HG03097 (cell line): ENCODE data around the gene SPDYE4.

ENCODE experiments used
- ATAC-seq: cut with Tn5 transposase; IDR thresholded peaks from one replicate; pipeline ENCODE4 v1.9.1; 2021; ENCODE audit not compliant: unreplicated experiment, low FRiP score

The SPDYE4 gene

GRCh38 chr17:8785547-8786413, 27.4 kb upstream of the SPDYE4 start:
- no peak for ATAC-seq

GRCh38 chr17:8782176-8782575, 23.8 kb upstream of the SPDYE4 start:
- no peak for ATAC-seq

- ATAC-seq = no peak
Observed at GRCh38 chr17:8781776-8782175, 23.4 kb upstream of the SPDYE4 start.

- no peak for ATAC-seq
Observed at GRCh38 chr17:8776881-8777280, 18.5 kb upstream of the SPDYE4 start.

- no peak for ATAC-seq
Observed at GRCh38 chr17:8776248-8776647, 17.9 kb upstream of the SPDYE4 start.

DNA sequence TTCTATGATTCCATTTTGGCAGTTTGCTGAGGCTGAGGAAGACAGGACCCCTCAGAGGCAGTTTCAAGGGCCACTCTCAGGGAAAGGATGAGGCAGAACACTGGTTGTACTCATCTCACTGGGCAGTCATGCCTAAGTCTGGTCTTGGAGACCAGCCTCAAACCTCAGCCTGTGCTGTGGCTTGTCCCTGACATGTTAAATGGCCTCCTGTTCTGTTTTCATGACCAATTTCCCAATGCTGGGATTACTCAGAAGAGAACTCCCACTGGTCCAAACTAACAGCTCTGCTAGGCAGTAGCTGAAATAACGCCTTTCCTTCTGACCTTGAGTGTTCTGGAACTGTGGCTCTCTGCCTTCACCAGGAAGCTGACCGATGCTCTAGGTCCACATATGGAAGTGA, 8.4 kb upstream of the SPDYE4 start:
- no peak for ATAC-seq

DNA sequence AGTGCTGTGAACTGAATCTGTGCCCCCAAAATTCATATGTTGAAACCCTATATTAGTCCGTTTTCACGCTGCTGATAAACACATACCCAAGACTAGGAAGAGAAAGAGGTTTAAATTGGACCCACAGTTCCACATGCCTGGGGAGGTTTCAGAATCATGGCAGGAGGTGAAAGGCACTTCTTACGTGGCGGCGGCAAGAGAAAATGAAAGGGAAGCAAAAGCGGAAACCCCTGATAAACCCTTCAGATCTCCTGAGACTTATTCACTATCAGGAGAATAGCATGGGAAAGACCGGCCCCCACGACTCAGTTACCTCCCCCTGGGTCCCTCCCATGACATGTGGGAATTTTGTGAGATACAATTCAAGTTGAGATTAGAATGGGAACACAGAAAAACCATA, 3.7 kb upstream of the SPDYE4 start:
- no peak for ATAC-seq

- ATAC-seq = no peak
Observed at GRCh38 chr17:8757189-8757588, 1.2 kb downstream of the SPDYE4 start.

DNA sequence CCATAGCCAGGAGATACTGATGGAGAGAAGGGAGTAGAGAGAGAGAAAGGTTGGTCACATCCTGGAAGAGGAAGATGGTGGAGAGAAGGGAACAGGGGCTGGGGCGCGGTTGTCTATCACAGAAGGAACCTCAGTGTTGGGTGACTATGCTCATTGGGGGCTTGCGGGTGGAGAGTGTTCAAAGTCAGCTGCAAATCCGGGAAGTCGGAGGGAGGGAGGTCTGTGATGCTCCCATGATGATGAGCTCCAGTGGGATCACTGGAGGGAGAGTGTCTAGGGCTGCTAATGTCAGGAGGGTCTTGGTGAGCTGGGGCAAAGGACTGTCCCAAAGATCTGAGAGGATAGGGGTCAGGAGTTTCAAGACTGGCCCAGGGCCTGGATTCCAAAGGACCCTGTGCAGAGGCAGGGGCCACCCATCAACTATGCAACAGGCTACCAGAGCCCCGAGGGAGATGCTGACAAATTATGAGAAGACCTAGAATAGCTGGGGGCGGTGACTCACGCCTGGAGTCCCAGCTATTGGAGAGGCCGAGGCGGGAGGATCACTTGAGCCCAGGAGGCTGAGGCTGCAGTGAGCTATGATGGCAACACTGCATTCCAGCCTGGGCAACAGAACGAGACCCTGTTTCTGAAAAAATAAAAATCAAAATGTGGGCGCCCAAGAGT, 2.6 kb downstream of the SPDYE4 start:
- no peak for ATAC-seq

- ATAC-seq = no peak
Observed at GRCh38 chr17:8754890-8755289, 3.5 kb downstream of the SPDYE4 start.

GRCh38 chr17:8753976-8754440, 4.3 kb downstream of the SPDYE4 start:
- no peak for ATAC-seq

DNA sequence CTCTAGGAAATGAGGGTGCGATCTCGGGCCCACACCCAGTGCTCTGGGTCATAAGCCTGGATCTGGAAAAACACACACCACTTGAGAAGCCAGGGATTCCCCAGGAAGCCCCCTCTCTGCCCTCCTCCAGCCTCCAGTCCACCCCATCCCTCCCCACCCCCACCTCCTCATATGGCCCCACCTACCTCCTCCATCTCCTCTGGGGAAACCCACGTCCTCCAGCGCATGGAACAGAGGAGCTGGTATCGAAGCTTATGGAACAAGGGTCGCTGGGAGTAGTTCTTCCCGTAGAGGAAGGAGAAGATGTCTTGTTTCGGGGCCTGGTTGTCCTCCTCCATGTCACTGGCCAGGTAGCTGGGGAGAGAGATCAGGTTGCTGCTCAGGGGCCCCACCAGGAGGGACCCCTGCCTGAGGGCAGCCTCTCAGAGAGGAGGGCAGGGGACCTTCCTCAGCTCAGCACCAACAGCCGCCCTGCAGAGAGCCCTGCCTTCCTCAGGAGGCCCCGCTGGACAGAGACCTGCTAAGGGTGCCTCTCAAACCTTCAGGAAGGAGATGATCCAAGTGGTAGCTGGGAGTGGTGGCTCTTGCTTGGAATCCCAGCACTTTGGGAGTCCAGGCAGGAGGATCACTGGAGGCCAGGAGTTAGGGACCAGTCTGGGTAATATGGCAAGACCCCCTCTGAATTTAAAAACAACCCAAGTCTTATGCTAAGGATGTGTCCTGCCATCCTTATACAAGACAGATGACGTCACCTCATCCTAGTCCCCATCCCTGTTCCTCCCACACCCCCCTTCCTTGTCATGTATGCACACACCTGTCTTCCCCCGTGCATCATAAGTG, 5.0 kb downstream of the SPDYE4 start:
- ATAC-seq = no peak

DNA sequence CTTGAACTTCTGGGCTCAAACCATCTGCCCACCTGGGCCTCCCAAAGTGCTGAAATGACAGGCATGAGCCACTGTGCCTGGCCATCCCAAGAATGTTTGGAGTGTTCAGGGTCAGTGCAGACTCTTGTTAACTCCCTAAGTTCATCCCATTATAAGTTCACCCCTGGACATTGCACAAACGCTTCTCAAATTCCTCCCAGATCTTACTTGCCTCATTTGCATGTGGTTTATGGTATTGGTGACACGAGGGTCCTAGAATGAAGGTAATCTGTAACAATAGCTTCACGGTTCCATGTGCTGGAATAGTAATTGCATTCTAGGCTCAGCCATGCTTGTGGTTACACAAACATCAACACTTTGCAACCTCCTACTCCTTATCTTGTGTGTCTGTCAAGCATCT, 8.7 kb downstream of the SPDYE4 start:
- no peak for ATAC-seq

- ATAC-seq = no peak
Observed at GRCh38 chr17:8747742-8748141, 10.6 kb downstream of the SPDYE4 start.

GRCh38 chr17:8746501-8747236, 11.7 kb downstream of the SPDYE4 start:
- ATAC-seq = no peak

- no peak for ATAC-seq
Observed at GRCh38 chr17:8745586-8746500, 12.5 kb downstream of the SPDYE4 start.

DNA sequence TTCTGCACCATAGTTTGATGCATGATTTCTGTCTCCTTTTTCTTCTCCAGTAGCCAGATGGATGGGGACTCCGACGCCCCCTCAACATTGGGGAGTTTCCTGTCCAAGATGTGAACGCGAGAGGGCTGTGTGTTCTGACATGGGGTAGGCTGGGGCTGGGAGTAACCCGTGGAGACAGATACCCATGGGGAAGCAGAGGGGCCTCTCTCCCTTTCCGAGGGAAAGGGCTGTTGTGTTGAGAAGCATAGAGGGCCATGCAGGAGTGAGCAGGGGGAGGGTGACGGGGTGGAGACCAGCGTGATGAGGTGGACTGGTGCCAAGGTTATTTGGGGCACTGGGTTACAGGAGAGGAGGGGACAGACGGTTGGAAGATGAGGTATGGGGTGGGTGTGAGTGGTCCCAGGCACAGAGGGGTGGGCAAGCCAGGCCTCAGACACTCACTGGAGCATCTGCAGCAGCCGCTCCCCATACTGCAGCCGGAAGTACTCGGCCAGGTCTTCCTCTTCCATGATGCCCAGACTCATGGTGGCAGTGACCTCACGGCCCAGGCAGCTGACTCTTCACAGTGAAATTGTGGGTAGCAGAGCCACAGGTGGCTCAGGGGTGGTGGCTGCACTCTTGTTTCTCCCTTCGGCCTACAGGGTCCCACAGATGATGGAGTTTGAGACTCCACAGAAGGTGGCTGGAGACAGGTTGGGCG, 14.1 kb downstream of the SPDYE4 start:
- no peak for ATAC-seq

- ATAC-seq = no peak
Observed at GRCh38 chr17:8742819-8743218, 15.5 kb downstream of the SPDYE4 start.

DNA sequence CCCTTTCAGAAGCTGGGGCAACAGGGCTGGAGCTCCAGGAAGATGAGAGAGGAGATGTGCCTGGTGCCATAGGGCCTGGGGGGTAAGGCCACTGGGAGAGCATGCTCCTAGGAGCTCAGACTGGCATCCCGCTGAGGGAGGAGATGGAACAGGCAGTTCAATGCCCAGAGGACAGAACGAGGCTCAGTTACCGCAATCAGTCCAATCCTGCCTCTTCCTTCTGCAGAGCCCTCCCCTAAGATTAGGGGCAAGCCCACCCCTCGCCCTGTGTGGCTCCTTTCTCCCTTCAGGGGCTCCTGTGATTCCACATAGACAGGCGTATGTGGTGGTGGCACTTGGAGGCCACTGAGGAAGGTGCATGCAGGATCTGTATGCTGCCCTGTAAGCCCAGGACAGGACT, 16.1 kb downstream of the SPDYE4 start:
- ATAC-seq = no peak
